Psoas muscle (tissue), 8 donors: ENCODE measurements around the gene ZNF273. TPM values are rescaled to one million over a fixed set of nuclear protein-coding genes. Genes with fewer than 3 reads are reported as not detected.

ENCODE experiments used
- ATAC-seq, 4 donors: fragments of 200-7000 bp; cut with Tn5 transposase; one replicate each; pipeline ENCODE4 v1.9.1; 2020; ENCODE audit warnings: moderate library complexity in 3 of 4, mild to moderate bottlenecking in 2 of 4
- DNase-seq, 2 donors: peaks; one replicate each; pipeline ENCODE4 v3.0.0-alpha.2; 2020
- H3K27ac ChIP-seq: fragments of 200-600 bp; one replicate; pipeline ENCODE4 v1.8.0; 2022
- H3K27me3 ChIP-seq, 3 donors: fragments of 200-600 bp in 1 of 3; one replicate each; pipeline versions ENCODE4 v1.6.1 to v1.8.0; 2013 to 2022; ENCODE audit warnings: low read length in 2 of 3, mild to moderate bottlenecking in 2 of 3, moderate library complexity in 1 of 3; ENCODE audit not compliant: insufficient read depth in 3 of 3
- H3K36me3 ChIP-seq, 2 donors: fragments of 200-600 bp in 1 of 2; one replicate each; pipeline versions ENCODE4 v1.6.1 to v1.8.0; 2013 to 2022; ENCODE audit warnings: low read depth in 1 of 2, mild to moderate bottlenecking in 1 of 2, moderate library complexity in 1 of 2; ENCODE audit not compliant: insufficient read depth in 1 of 2
- H3K4me1 ChIP-seq: fragments of 200-600 bp; one replicate; pipeline ENCODE4 v1.8.0; 2022
- H3K4me3 ChIP-seq: fragments of 200-600 bp; one replicate; pipeline ENCODE4 v1.8.0; 2022; ENCODE audit warnings: mild to moderate bottlenecking
- H3K9me3 ChIP-seq: fragments of 200-600 bp; one replicate; pipeline ENCODE4 v1.8.0; 2022
- WGBS, 3 donors: extraction: QIAGEN DNeasy Blood & Tissue Kit; methylation state at CpG; one replicate each; pipeline versions ENCODE4 v1.1.6 to v1.1.7; 2013; 5-methylcytosine and 5-hydroxymethylcytosine counted together
- intact Hi-C, 2 donors: fragments of 100-400 bp; cut with DNase I; formaldehyde crosslinking; loops; one replicate each; pipeline versions ENCODE4 v1.11.0 to v1.14.2; 2022
- polyA plus RNA-seq, 3 donors: library from polyadenylated mRNA; stranded (reverse); fragments of 200-250 nt; gene quantifications; one replicate each; pipeline ENCODE4 v1.2.3, GENCODE V29; 2013
- total RNA-seq, 4 donors: library from RNA; stranded (reverse); fragmentation: NEBNext Ultra II Directional in 2 of 4; extraction: Animal tissue kit (Norgen Biotek cat#: 25700) in 2 of 4; gene quantifications; one replicate each; pipeline versions ENCODE4 v1.2.1 to v1.2.4, GENCODE V29; 2021 to 2023
- TF ChIP-seq, protein P1 (sequence below): fragments of 200-600 bp; IDR thresholded peaks from one replicate; pipeline ENCODE4 v1.8.0; 2022; ENCODE audit warnings: antibody characterized with exemption
- donor health status: healthy with polysubstance abuse.
- donor health status: DM: no; HTN: no; CAD: no; lungs with moderate emphysema.
- donor health status: Bipolar disorder and iron deficiency.
- donor health status: healthy.
- donor health status: DM: yes; HTN: yes; CAD: no.
- donor health status: DM: no; HTN: no; CAD: no.
- donor health status: DM: no; HTN: no; CAD: no.
- donor health status: DM: yes; HTN: yes; CAD: no.

The ZNF273 gene
- total and polyA plus RNA-seq, 7 donors = 0.96 to 3.0 (median 1.5) TPM

DNA sequence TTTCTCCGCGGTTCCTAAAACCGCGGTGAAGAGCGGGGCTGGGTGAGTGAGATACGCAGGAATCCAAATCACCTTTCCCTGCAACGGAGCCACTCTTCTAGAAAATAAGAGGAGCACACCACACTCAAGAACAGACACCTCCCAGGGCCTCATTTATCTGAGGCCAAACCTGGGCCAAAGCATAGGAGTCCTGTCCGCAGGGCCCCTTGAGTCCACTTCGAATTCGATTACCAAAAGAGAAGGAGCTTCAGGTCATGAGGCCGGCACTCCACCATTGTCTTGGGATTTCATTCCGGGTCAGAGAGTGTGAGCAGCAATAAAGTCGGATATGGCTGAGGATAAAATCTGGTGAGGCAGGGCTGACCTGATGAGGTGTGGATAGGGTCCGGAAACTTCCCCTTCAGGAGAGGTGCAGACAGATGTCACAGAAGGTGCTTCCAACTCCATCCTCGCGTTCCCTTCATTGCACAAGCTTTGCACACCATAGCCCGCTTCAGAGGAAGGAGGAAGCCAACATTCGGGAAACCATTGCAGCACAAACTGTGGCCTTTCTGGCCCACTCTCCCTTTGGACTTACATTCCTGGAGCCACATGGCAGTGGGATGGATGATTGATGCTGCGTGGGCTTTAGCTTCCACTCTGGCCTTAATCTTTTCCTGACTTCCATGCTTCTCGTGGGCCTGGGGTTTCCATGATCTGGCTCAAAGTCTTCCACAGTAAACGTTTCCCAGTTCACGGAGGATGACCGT is 27.2 kb upstream of the ZNF273 start:
- Histone ChIP-seq H3K27ac (no peak overlapping the region), H3K36me3 (no peaks in the 10 kb centered on the region), H3K4me1 (no peaks in the 10 kb centered on the region), H3K4me3 (no peak overlapping the region), H3K27me3 (peaks cover 0 to 3% (median 1%) of the 10 kb centered on the region in 3 donors), H3K9me3 (no peaks in the 10 kb centered on the region)
- TF ChIP-seq, protein P1, sequence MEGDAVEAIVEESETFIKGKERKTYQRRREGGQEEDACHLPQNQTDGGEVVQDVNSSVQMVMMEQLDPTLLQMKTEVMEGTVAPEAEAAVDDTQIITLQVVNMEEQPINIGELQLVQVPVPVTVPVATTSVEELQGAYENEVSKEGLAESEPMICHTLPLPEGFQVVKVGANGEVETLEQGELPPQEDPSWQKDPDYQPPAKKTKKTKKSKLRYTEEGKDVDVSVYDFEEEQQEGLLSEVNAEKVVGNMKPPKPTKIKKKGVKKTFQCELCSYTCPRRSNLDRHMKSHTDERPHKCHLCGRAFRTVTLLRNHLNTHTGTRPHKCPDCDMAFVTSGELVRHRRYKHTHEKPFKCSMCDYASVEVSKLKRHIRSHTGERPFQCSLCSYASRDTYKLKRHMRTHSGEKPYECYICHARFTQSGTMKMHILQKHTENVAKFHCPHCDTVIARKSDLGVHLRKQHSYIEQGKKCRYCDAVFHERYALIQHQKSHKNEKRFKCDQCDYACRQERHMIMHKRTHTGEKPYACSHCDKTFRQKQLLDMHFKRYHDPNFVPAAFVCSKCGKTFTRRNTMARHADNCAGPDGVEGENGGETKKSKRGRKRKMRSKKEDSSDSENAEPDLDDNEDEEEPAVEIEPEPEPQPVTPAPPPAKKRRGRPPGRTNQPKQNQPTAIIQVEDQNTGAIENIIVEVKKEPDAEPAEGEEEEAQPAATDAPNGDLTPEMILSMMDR = no peak
- 88 to 90% (median 89%) methylated on average over 23 of the region's 23 CpGs for WGBS, 3 donors
- intact Hi-C loops = no loop called here
- DNase-seq (no peak), ATAC-seq (no peak)

DNA sequence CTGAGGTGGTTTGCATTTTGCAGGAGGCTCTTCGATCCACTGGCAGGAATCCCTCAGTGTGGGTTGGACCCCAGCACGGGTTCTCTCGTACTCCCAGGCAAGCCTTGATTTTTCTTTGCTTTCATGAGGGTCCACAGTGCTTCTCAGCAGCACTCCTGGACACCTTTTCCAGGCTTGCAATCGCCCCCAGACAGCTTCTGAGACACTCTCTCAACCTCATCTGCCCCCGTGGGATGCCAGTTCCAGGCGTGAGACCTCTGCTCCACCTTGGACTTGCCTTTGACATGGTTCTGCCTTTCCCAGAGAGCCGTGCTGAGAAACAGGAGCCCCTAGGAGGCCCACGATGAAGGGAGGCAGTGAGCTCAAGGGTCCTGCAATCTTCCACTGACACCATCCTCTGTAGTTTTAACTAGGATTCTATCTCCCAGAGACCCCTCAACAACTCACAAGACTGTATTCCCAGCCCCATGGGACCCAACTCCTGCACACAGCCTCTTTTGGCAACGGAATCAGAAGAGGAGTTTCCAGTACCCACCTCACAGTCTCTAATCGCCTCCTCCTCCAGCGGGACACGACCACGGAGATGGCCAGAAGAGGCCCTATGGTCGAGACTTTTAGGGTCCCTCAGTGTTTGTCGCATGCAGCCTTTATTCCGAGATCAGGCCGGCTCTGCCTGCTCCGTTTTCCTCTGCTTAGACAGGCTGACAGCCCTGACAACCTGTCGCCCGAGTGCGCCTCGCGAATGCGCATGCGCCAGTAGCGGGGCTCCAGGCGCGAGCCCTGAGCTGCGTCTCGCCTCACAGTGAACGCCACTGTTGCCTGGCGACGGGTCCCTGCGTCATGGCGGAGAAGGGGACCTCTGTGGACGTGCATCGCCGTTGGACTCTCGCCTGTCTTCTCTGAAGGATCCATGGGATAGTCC is 26.0 kb upstream of the ZNF273 start:
- TF ChIP-seq, protein P1 = no peak
- DNase-seq = peak; percentile 68 to 70
- ATAC-seq = peak; percentile 74 to 82 (median 76)
- Histone ChIP-seq H3K4me1 (no peaks in the 10 kb centered on the region), H3K27me3 (peaks cover 0 to 3% (median 1%) of the 10 kb centered on the region in 3 donors), H3K27ac (no peak overlapping the region), H3K4me3 (peak overlapping the region; percentile 60), H3K9me3 (no peaks in the 10 kb centered on the region), H3K36me3 (no peaks in the 10 kb centered on the region)
- intact Hi-C loops = no loop called here
- 13 to 18% (median 18%) methylated on average over 39 of the region's 39 CpGs for WGBS, 3 donors

DNA sequence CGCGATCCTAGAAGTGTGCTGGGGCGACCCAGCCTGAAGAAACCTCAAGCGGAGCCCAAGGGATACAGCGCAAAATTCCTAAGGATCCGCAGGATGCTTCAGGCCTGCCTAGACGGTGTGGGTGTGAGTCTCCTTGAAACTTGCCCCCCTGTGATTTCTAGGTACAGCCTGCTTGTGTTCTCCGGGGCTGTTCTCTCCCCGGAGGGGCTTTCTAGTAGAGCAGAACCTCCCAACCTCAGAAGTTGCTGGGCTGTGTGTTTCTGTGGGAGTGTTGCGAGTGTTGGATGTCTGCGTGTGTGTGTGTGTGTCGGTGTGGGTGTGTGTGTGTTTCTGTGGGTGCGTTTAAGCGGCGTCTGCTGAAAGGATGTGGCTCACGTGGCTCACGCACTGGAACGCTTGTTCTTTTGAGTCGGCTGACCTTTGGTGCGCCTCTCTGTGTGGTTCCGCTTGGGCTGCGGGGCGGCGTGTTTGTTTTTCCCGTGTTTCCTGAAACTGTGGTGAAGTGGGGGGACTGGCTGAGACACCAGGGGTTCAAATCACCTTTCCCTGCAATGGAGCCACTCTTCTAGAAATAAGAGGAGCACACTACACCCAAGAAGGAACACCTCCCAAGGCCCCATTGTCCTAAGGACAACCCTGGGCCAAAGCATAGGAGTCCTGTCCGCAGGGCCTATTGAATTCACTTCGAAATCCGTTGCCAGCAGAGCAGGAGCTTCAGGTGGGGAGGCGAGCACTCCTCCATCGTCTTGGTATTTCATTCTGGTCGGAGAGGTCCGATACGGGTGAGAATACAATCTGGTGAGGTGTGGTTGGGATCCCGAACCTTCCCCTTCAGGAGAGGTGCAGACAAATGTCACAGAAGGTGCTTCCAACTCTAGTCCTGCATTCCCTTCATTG is 25.1 kb upstream of the ZNF273 start:
- Histone ChIP-seq H3K27me3 (peaks cover 0 to 3% (median 1%) of the 10 kb centered on the region in 3 donors), H3K27ac (no peak overlapping the region), H3K4me3 (peak overlapping the region; percentile 60), H3K9me3 (no peaks in the 10 kb centered on the region), H3K36me3 (no peaks in the 10 kb centered on the region), H3K4me1 (no peaks in the 10 kb centered on the region)
- ATAC-seq = no peak
- TF ChIP-seq, protein P1 = no peak
- intact Hi-C loops = no loop called here
- WGBS, 3 donors = 77 to 79% (median 78%) methylated on average over 34 of the region's 34 CpGs
- DNase-seq = no peak

DNA sequence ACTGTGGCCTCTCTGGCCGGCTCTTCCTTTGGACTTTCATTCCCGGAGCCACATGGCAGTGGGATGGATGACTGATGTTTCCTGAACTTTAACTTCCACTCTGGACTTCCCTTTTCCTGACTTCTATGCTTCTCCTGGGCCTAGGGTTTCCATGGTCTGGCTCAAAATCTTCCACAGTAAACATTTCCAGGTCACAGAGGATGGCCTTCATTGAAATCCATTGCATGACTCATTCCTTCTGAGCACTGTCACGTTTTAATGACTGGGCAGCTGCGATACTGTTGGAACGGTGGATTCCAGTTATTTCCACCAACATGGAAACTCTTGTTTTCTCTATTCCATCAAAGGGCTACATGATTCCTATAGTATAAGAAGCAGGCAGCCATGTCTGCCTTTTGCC is 24.4 kb upstream of the ZNF273 start:
- TF ChIP-seq, protein P1 = no peak
- no peak overlapping the region for H3K4me3 ChIP-seq
- H3K27me3 ChIP-seq = peaks cover 0 to 3% (median 1%) of the 10 kb centered on the region in 3 donors
- DNase-seq (no peak), ATAC-seq (no peak)
- no peaks in the 10 kb centered on the region for H3K9me3 ChIP-seq
- no peaks in the 10 kb centered on the region for H3K36me3 ChIP-seq
- no peaks in the 10 kb centered on the region for H3K4me1 ChIP-seq
- 55 to 72% (median 67%) methylated on average over 5 of the region's 5 CpGs for WGBS, 3 donors
- intact Hi-C loops = no loop called here
- H3K27ac ChIP-seq = no peak overlapping the region
